GM19025 (cell line): ENCODE results near the gene GFRAL.
"Not testable (repeated sequence)": the region's sequence is repeated elsewhere in the genome, so short reads cannot be mapped to it uniquely, and the experiment has no call there.

ENCODE experiments used
- ATAC-seq: cut with Tn5 transposase; IDR thresholded peaks from one replicate; pipeline ENCODE4 v1.9.1; 2021; ENCODE audit warnings: mild to moderate bottlenecking, low read depth, moderate library complexity; ENCODE audit not compliant: unreplicated experiment

GFRAL gene

GRCh38 chr6:55327169-55327568, at the start of gene GFRAL:
Gene GFRAL (plus strand): TSS chr6:55327469. CDS start chr6:55327555, 86 bp downstream.
- no peak for ATAC-seq

DNA sequence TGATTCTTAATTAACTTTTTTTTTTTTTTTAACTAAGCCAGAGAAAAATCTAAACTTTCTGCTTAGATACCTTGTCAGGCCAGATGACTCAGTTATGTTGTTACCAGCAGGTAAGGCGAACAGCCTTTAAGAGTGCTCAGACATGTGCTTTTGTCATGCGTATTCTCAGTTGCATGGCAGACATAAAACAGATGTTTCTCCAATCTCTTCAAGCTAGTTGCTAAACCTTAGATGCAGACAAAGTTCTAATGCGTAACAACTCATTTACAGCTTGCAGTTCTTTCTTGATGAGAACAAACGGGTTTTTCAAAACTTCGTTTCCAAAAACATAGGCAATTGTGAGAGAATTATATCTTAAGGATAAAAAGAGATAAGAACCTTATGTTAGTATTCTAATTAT, 49.6 kb upstream of the GFRAL start:
- ATAC-seq = no peak

DNA sequence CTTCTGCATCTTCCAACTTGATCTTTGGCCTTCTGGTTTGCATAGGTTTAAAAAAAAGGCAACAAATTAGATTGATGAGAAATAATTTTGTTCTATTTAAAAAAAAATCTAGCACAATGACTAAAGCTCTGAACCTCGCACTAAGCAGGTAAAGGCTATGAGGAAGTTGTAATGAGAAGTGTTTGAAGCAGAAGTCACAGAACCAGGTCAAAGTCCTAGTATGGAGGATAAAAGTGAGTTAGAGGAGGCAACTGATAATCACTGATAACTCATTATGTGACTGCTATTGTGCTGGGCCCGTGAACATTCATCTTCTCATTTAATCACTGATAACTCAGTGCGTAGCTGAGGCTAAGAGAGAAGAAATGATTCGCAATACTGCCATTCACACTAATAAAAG, 46.1 kb upstream of the GFRAL start:
- ATAC-seq = no peak

DNA sequence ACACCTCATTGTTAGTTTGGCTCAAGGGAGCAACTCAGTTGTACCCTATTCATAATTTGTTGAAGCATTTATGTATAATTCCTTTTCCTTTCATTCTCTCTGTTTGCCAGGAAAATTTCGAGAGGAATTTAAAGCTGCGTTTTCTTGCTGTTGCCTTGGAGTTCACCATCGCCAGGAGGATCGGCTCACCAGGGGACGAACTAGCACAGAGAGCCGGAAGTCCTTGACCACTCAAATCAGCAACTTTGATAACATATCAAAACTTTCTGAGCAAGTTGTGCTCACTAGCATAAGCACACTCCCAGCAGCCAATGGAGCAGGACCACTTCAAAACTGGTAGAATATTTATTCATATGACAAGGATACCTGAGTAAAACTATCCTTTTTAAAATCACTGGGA, 45.2 kb upstream of the GFRAL start:
- no peak for ATAC-seq

GRCh38 chr6:55286824-55287223, 40.4 kb upstream of the GFRAL start:
- no peak for ATAC-seq

DNA sequence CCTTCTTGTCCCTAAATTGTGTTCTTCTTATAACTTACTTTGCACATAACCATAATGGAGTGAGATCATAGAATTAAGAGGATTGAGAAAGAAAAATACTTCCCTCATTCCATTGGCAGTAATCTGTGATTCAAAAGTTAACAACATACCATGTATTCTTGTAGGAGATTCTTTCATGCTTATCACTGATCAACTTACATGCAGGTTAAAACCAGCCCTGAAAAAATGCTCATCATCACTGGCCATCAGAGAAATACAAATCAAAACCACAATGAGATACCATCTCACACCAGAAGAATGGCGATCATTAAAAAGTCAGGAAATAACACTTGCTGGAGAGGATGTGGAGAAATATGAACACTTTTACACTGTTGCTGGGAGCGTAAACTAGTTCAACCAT, 36.5 kb upstream of the GFRAL start:
- ATAC-seq = no peak

DNA sequence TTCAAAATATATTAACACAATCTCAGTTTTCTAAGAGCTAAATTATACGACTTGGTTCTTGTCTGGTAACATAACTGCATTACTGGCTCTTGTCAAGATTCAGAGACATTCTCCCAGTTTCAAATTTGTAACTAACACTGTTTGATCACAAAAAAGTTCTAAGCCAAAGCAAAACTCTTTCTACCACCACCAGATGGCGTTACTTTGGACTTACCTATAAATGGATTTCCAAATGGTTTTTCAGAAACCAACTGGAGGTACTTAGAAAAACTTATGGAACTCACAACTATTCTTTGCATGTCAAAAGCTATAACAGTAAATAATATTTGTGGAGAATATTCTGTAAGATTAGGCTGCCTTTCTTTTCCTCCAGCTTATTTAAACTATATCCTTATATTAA, 34.2 kb upstream of the GFRAL start:
- ATAC-seq = no peak

DNA sequence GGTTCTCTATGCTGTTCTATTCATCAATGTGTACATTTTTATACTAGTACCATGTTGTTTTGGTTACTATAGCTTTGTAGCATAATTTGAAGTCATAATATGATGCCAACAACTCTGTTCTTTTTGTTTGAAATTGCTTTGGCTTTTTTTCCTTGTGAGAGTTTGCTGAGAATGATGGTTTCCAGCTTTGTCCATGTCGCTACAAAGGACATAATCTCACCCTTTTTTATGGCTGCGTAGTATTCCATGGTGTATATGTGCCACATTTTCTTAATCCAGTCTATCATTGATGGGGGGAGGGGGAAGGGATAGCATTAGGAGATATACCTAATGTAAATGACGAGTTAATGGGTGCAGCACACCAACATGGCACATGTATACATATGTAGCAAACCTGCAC, 30.1 kb upstream of the GFRAL start:
- ATAC-seq = not testable (repeated sequence)

- ATAC-seq = no peak
These were observed 27.8 kb upstream of the GFRAL start for GRCh38 chr6:55299286-55299985.

GRCh38 chr6:55304747-55305146, 22.5 kb upstream of the GFRAL start:
- no peak for ATAC-seq

DNA sequence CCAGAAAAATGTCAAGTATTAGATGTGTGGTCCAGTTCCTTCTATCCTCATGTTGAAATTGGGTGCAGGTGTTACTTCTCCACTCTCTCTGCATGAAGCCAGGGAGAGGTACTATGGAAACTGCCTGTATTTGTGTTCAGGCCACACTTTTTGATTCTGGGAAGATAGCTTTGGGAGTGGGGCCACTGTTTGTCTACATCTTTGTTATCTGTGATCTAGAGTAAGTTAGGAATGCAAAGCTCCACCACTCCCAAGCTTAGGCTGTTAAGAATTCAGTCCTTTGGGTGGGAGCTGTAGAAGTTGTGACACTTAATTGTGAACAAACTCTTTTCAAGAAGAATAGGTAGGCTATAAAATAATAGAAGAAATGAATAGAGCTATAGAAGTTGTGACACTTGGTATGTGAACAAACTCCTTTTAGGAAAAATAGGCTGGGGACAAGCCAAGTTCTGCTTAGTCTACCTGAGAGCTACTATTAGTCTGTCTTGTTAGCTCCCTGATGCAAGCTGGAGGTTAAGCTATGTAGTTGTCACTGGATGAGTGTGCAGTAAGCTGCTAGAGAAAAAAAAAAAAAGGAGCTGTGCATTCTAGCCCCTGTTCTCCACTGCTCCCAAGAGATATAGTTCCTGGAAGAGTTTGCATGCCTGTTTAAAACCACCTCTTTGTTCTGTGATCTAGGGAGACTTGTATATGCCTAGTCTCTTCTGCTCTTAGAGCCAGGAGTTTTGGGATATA, 7.1 kb upstream of the GFRAL start:
- no peak for ATAC-seq

DNA sequence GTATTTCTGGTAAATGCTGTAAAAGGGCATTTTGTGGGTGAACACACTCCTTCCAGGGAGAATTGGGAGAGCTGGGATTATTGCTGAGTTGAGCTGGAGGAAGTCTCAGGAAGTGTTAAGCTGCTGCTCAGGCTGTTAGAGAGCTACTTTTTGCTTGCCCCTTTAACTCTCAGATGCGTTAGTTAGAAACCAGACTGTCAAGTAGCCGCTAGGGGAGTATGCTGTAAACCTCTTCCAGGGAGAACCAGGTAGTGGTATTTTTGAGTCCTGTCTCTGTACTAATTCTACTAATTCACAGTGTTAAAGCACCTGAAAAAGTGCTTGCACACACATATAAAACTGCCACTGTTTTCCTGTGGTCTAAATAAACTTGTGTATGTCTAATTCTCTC, 6.6 kb upstream of the GFRAL start:
- no peak for ATAC-seq

DNA sequence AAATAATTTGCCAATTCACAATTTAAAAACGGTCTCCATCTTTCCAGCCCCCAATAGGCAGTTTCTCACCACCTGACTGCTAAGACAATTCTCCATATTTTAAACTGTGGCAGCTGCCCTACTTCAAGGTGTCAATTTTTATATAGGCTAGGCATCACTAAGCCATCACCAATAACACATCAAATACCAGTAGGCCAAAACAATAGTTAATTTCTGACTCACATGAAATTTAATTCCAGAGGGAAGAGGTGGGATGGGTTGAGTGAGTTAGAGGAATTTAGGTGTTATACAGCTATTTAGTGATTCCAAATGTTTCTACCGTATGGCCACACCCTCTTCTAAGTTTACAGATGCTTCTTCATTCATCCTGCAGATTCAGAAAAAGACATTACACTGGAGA, 49.9 kb downstream of the GFRAL start:
- no peak for ATAC-seq

DNA sequence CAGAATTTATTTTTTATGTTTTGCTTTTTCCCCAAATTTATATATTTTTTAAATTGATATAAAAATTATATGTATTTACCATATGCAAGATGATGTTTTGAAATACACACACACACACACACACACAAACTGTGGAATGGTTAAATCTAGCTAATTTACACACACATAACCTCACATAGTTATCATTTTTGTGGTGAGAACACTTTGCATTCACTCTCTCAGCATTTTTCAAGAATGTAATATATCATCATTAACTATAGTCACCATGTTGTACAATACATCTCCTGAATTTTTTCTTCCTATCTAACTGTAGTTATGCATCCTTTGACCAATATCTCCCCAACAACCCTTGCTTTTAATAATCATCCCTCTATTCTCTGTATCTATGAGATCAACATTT, 52.2 kb downstream of the GFRAL start:
- ATAC-seq = no peak

- ATAC-seq = no peak
These were observed 52.6 kb downstream of the GFRAL start for GRCh38 chr6:55379895-55380294.

- ATAC-seq = no peak
These were observed 60.9 kb downstream of the GFRAL start for GRCh38 chr6:55388211-55388610.

DNA sequence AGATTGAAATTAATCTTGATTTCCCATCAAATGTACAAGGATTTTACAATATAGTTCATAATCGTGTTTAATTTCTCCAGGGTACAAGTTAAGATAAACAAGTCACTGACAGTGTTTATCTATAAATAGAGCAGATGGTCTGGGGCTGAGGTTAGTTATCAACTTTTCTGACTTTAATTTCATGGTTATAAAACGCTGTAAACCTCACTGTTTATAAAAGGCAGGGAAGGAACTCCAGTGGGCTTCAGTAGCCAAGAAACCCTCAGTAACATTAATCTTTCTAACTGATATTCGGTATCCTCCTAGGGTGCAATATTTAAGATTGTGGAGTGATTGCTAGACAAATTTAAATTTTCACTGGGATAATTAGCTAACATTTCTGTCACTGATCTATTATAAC, 68.6 kb downstream of the GFRAL start:
- ATAC-seq = no peak

- no peak for ATAC-seq
These were observed 70.7 kb downstream of the GFRAL start for GRCh38 chr6:55397986-55398385.

GRCh38 chr6:55399351-55399750, 72.1 kb downstream of the GFRAL start:
- ATAC-seq = no peak

GRCh38 chr6:55405474-55406235, 78.4 kb downstream of the GFRAL start:
- no peak for ATAC-seq

DNA sequence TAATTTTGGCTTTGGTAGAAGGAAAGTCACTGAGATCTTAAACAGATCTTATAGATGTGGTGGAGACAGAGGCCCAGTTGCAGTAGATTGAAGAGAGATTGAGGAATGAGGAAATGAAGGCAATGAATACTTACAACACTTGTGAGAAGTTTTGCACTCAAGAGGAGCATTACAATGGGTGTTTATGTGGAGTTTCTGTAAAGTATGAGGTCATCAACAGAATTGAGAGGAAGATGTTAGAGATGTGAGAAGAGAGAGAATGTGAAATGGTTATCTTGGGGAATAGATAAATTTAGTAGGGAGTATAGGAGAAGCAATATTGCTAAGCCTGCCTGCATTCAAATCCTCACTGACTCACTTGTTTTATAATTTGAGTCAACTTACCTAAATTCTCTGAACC, 83.4 kb downstream of the GFRAL start:
- ATAC-seq = no peak

DNA sequence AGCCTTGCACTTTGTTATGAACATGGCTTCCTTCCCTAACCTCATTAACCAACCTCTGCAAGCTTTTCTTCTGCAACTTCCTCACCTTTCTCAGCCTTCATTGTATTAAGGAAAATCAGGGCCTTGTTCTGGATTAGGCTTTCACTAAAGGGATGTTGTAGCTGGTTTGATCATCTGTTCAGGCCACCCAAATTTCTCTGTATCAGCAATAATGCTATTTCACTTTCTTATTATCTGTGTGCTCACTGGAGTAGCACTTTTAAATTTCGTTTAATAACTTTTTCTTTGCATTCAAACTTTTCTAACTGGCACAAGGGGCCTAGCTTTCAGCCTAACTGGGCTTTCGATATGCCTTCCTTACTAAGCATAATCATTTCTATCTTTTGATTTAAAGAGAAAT, 96.7 kb downstream of the GFRAL start:
- ATAC-seq = no peak
